Vagina (tissue), 2 donors: ENCODE measurements around the gene BLMH. TPM values are rescaled to one million over a fixed set of nuclear protein-coding genes. Genes with fewer than 3 reads are reported as not detected.

Experiments
- DNase-seq, 2 donors: peaks; one replicate each; pipeline ENCODE4 v3.0.0-alpha.2; 2017; ENCODE audit errors: extremely low spot score in 2 of 2
- H3K27ac ChIP-seq: fragments of 200-600 bp; sonication (generic); one replicate; pipeline ENCODE4 v1.5.1; 2019
- H3K27me3 ChIP-seq: fragments of 200-600 bp; sonication (generic); one replicate; pipeline ENCODE4 v1.5.1; 2019
- H3K36me3 ChIP-seq, 2 donors: fragments of 200-600 bp; sonication (generic); one replicate each; pipeline ENCODE4 v1.5.1; 2017 to 2019
- H3K4me1 ChIP-seq: fragments of 200-600 bp; sonication (generic); one replicate; pipeline ENCODE4 v1.5.1; 2019
- H3K4me3 ChIP-seq, 2 donors: fragments of 200-600 bp; sonication (generic); 1 replicate in 1 of 2; 2 replicates in 1 of 2; pipeline ENCODE4 v1.5.1; 2016 to 2019
- H3K9me3 ChIP-seq: fragments of 200-600 bp; sonication (generic); one replicate; pipeline ENCODE4 v1.5.1; 2019
- POLR2A ChIP-seq, 2 donors: fragments of 450-650 bp; IDR thresholded peaks; one replicate each; pipeline ENCODE4 v1.6.1; 2017; ENCODE audit warnings: antibody characterized with exemption in 2 of 2, mild to moderate bottlenecking in 2 of 2, moderate library complexity in 2 of 2
- POLR2AphosphoS5 ChIP-seq, 2 donors: sonication (generic); formaldehyde crosslinking; IDR thresholded peaks; one replicate each; pipeline ENCODE4 v1.9.0; 2017; ENCODE audit warnings: antibody characterized with exemption in 2 of 2, mild to moderate bottlenecking in 2 of 2, low read depth in 1 of 2; ENCODE audit not compliant: insufficient read depth in 1 of 2
- intact Hi-C: fragments of 100-400 bp; cut with DNase I; formaldehyde crosslinking; loops from one replicate; pipeline ENCODE4 v1.15.1; 2023
- total RNA-seq: library from RNA; depleted of rRNA; stranded (reverse); fragments of >200 nt; gene quantifications from one replicate; pipeline ENCODE4 v1.2.3, GENCODE V29; 2016
- TF ChIP-seq, protein P1 (sequence below), 3 experiments: fragments of 450-650 bp in 2 of 3; fragments of 200-600 bp in 1 of 3; sonication (generic) in 1 of 3; IDR thresholded peaks; one replicate each; pipeline ENCODE4 v1.5.1; 2017 to 2019; ENCODE audit warnings: antibody characterized with exemption in 3 of 3, mild to moderate bottlenecking in 2 of 3, moderate library complexity in 2 of 3

Gene BLMH
- total RNA-seq, 1 donor from 2014 or later = 44.2 TPM

DNA sequence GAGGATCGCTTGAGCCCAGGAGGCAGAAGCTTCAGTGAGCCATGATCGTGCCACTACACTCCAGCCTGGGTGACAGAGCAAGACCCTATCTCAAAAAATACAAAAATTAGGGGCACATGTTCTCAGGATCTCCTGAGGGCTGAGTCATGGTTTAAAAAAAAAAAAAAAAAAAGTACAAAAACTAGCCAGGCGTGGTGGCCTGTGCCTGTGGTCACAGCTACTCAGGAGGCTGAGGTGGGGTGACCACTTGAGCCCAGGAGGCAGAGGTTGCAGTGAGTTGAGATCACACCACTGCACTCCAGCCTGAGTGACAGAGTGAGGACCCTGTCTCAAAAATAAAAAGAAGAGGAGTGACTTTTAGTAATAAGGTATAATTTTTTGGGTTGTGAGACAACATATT, 16.9 kb downstream of the BLMH start:
- Histone ChIP-seq H3K36me3 (peaks cover 0 to 54% of the 10 kb centered on the region in 2 donors), H3K4me3 (no peak overlapping the region), H3K27me3 (no peaks in the 10 kb centered on the region), H3K4me1 (no peaks in the 10 kb centered on the region), H3K27ac (no peak overlapping the region), H3K9me3 (no peaks in the 10 kb centered on the region)
- TF ChIP-seq POLR2A (IDR thresholded peaks at IDR 0.05) (no peak), POLR2AphosphoS5 (IDR thresholded peaks at IDR 0.05; ENCODE audit: insufficient read depth in 1 of 2, low read depth in 1 of 2) (no peak)
- TF ChIP-seq, protein P1, sequence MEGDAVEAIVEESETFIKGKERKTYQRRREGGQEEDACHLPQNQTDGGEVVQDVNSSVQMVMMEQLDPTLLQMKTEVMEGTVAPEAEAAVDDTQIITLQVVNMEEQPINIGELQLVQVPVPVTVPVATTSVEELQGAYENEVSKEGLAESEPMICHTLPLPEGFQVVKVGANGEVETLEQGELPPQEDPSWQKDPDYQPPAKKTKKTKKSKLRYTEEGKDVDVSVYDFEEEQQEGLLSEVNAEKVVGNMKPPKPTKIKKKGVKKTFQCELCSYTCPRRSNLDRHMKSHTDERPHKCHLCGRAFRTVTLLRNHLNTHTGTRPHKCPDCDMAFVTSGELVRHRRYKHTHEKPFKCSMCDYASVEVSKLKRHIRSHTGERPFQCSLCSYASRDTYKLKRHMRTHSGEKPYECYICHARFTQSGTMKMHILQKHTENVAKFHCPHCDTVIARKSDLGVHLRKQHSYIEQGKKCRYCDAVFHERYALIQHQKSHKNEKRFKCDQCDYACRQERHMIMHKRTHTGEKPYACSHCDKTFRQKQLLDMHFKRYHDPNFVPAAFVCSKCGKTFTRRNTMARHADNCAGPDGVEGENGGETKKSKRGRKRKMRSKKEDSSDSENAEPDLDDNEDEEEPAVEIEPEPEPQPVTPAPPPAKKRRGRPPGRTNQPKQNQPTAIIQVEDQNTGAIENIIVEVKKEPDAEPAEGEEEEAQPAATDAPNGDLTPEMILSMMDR (IDR thresholded peaks at IDR 0.05) = no peak
- intact Hi-C loops = no loop called here
- DNase-seq = no peak

DNA sequence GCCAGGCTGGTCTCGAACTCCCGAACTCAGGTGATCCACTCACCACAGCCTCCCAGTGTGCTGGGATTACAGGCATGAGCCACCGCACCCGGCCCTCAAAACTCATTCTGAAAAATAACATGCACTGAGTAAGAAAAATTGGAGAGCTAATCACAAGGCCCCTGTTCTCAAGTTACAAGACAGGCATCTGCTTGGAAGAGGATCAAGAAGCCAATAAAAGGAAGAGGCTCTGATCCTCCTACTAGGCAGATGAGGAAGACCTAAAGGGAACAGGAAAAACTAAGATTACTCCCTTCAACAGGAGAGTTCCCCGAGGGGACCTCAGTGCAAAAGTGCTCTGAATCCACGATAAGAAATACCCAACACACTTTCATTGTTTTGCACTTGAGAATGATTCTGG, 18.4 kb downstream of the BLMH start:
- TF ChIP-seq POLR2AphosphoS5 (IDR thresholded peaks at IDR 0.05; ENCODE audit: insufficient read depth in 1 of 2, low read depth in 1 of 2) (no peak), POLR2A (IDR thresholded peaks at IDR 0.05) (no peak)
- TF ChIP-seq, protein P1 (IDR thresholded peaks at IDR 0.05) = no peak
- Histone ChIP-seq H3K4me3 (no peak overlapping the region), H3K36me3 (peaks cover 0 to 58% of the 10 kb centered on the region in 2 donors), H3K9me3 (no peaks in the 10 kb centered on the region), H3K27ac (no peak overlapping the region), H3K27me3 (no peaks in the 10 kb centered on the region), H3K4me1 (no peaks in the 10 kb centered on the region)
- intact Hi-C loops = no loop called here
- no peak for DNase-seq

DNA sequence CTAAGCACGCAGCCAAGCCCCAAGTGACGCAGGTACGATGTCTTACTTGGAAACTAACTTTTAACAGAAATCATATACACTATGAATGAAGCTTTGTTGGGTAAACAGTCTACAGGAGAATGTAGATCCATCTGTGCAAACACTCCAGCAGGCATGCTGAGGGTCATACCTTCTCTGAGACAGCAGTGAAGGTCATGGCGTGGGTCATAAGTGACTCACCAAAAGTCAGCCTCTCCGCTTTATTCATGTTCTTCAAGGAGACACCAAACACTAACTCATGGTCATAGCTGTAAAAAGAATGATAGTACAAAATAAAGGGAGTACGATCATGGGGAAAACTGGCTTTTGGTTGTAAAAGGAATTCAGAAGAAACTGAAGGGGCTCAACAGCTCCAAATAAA, 20.6 kb downstream of the BLMH start:
- TF ChIP-seq POLR2AphosphoS5 (IDR thresholded peaks at IDR 0.05; ENCODE audit: insufficient read depth in 1 of 2, low read depth in 1 of 2) (no peak), POLR2A (IDR thresholded peaks at IDR 0.05) (no peak)
- TF ChIP-seq, protein P1 (IDR thresholded peaks at IDR 0.05) = no peak
- Histone ChIP-seq H3K9me3 (no peaks in the 10 kb centered on the region), H3K4me3 (no peak overlapping the region), H3K4me1 (no peaks in the 10 kb centered on the region), H3K36me3 (peaks cover 0 to 63% of the 10 kb centered on the region in 2 donors), H3K27ac (no peak overlapping the region), H3K27me3 (no peaks in the 10 kb centered on the region)
- intact Hi-C loops = loop anchor here (2.0 kb wide), 1 partner anchor 62 kb away; no protein-coding TSS in a partner anchor
- no peak for DNase-seq

DNA sequence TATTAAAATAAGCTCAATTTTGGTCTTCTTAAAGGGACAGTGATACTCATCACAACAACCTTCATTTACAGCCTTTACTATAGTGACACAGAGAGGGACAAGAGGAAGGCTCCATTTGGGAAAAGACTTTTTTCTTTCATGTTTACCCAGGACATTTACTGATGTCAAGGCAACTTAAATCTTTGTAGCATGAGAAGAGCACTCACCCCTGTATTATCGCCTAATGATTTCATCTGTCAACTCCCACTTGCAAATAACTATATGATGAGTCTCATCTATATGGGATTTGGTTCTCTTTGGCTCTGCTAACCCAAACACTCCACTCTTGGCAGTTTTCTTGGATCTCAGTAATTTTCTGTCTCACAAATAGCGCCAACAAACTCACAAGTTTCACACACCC, 24.1 kb downstream of the BLMH start:
- H3K4me1 ChIP-seq = no peaks in the 10 kb centered on the region
- no peak overlapping the region for H3K4me3 ChIP-seq
- H3K9me3 ChIP-seq = no peaks in the 10 kb centered on the region
- DNase-seq = no peak
- no peak for TF ChIP-seq POLR2AphosphoS5 (IDR thresholded peaks at IDR 0.05; ENCODE audit: insufficient read depth in 1 of 2, low read depth in 1 of 2)
- TF ChIP-seq, protein P1 (IDR thresholded peaks at IDR 0.05) = no peak
- H3K36me3 ChIP-seq = peaks cover 0 to 60% of the 10 kb centered on the region in 2 donors
- H3K27me3 ChIP-seq = no peaks in the 10 kb centered on the region
- H3K27ac ChIP-seq = no peak overlapping the region
- intact Hi-C loops = no loop called here

DNA sequence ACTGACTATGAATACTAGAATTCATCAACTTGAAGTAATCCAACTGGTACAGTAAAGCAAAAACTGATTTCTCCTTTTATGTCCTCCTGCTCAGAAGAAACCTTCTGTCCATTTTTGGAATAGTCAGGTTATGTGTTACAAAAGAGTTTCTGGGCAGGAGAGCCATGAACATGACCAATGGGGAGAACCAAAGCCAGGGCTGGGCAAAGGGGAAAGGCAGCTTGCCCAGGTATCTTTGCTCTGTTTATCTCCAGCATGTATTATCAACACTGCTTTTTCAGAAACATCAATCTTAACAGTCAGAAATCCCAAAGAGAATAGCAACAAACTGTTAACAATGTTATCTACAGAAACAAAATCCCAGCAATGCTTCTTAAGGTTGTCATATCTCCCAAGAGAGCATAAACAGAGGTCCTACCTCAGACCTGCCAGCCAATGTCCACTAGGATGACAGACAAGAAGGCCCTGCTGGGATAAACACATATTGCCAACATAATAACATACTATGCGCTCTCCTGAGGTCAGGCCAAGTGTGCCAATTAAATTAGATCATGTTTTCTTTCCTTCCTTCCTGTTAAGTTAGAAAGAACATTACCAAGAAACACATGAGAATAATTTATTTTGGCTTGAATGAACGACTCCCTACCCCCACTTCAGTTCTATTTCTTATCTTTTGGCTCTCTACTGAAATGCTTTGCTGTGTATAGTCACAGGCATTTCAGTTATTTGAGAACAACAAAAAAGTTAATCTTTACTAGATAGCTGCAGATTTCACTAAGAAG, 28.0 kb downstream of the BLMH start:
- Histone ChIP-seq H3K27me3 (no peaks in the 10 kb centered on the region), H3K4me3 (no peak overlapping the region), H3K27ac (no peak overlapping the region), H3K9me3 (no peaks in the 10 kb centered on the region), H3K4me1 (no peaks in the 10 kb centered on the region), H3K36me3 (peaks cover 0 to 45% of the 10 kb centered on the region in 2 donors)
- intact Hi-C loops = no loop called here
- no peak for TF ChIP-seq POLR2A (IDR thresholded peaks at IDR 0.05)
- TF ChIP-seq, protein P1 (IDR thresholded peaks at IDR 0.05) = no peak
- TF ChIP-seq POLR2AphosphoS5 (IDR thresholded peaks at IDR 0.05; ENCODE audit: insufficient read depth in 1 of 2, low read depth in 1 of 2) = peak in 1 of 2 donors; percentile 68
- DNase-seq = no peak
